GM21619 (cell line): ENCODE results near the gene PIK3R1.

ENCODE experiments used
- ATAC-seq: cut with Tn5 transposase; IDR thresholded peaks from one replicate; pipeline ENCODE4 v1.9.1; 2021; ENCODE audit not compliant: unreplicated experiment

Gene PIK3R1

GRCh38 chr5:68347536-68347935 is 132.0 kb downstream of the PIK3R1 start:
- ATAC-seq = no peak

- ATAC-seq = no peak
These were observed 133.1 kb downstream of the PIK3R1 start for GRCh38 chr5:68348447-68349222.

- ATAC-seq = no peak
These were observed 134.6 kb downstream of the PIK3R1 start for GRCh38 chr5:68350176-68350575.
